HFFc6 (cell line): ENCODE measurements around the gene CNTNAP5. TPM values are rescaled to one million over a fixed set of nuclear protein-coding genes. Genes with fewer than 3 reads are reported as not detected.

Experiments
- DNase-seq: peaks from one replicate; pipeline ENCODE4 v3.0.0-alpha.2; 2018
- H3K27ac Mint-ChIP-seq: 2 replicates; pipeline ENCODE4 v1.8.0; 2020; ENCODE audit warnings: mild to moderate bottlenecking, mixed read lengths
- H3K27me3 Mint-ChIP-seq: 2 replicates; pipeline ENCODE4 v1.8.0; 2021; ENCODE audit warnings: mild to moderate bottlenecking, moderate library complexity, mixed read lengths; ENCODE audit not compliant: insufficient read depth
- H3K36me3 Mint-ChIP-seq: 2 replicates; pipeline ENCODE4 v1.8.0; 2021; ENCODE audit warnings: low read depth, mixed read lengths
- H3K4me1 Mint-ChIP-seq: 2 replicates; pipeline ENCODE4 v1.8.0; 2020; ENCODE audit warnings: low read depth, mixed read lengths
- H3K4me3 Mint-ChIP-seq: 2 replicates; pipeline ENCODE4 v1.8.0; 2020; ENCODE audit warnings: mild to moderate bottlenecking, moderate library complexity, mixed read lengths
- H3K9me3 Mint-ChIP-seq: 2 replicates; pipeline ENCODE4 v1.8.0; 2020; ENCODE audit warnings: mild to moderate bottlenecking, mixed read lengths
- total RNA-seq, 6 experiments: library from RNA; stranded (reverse); fragmentation: NEBNext Ultra II Directional; extraction: Animal tissue kit (Norgen Biotek cat#: 25700); gene quantifications; 2 replicates in 1 of 6; 3 replicates in 5 of 6; pipeline ENCODE4 v1.2.3, GENCODE V29; 2021
- TF ChIP-seq, protein P1 (sequence below): fragments of 200-600 bp; sonication (generic); IDR thresholded peaks from 2 replicates; pipeline ENCODE4 v1.5.0; 2021; ENCODE audit warnings: antibody characterized with exemption, mild to moderate bottlenecking

CNTNAP5 gene
- total RNA-seq, 6 experiments from 2014 or later: not detected

GRCh38 chr2:124301915-124302314, 276.8 kb downstream of the CNTNAP5 start:
- DNase-seq: no peak
- H3K36me3 Mint-ChIP-seq: peaks cover 5% of the 10 kb centered on the region
- no peak overlapping the region for H3K27ac Mint-ChIP-seq
- H3K9me3 Mint-ChIP-seq: peaks cover 44% of the 10 kb centered on the region
- no peaks in the 10 kb centered on the region; the same call in 1 of the 2 replicates for H3K27me3 Mint-ChIP-seq
- TF ChIP-seq, protein P1, sequence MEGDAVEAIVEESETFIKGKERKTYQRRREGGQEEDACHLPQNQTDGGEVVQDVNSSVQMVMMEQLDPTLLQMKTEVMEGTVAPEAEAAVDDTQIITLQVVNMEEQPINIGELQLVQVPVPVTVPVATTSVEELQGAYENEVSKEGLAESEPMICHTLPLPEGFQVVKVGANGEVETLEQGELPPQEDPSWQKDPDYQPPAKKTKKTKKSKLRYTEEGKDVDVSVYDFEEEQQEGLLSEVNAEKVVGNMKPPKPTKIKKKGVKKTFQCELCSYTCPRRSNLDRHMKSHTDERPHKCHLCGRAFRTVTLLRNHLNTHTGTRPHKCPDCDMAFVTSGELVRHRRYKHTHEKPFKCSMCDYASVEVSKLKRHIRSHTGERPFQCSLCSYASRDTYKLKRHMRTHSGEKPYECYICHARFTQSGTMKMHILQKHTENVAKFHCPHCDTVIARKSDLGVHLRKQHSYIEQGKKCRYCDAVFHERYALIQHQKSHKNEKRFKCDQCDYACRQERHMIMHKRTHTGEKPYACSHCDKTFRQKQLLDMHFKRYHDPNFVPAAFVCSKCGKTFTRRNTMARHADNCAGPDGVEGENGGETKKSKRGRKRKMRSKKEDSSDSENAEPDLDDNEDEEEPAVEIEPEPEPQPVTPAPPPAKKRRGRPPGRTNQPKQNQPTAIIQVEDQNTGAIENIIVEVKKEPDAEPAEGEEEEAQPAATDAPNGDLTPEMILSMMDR: no peak
- H3K4me3 Mint-ChIP-seq: no peak overlapping the region
- H3K4me1 Mint-ChIP-seq: no peaks in the 10 kb centered on the region

- no peaks in the 10 kb centered on the region for H3K4me1 Mint-ChIP-seq
- no peak overlapping the region for H3K4me3 Mint-ChIP-seq
- no peak overlapping the region for H3K27ac Mint-ChIP-seq
- H3K27me3 Mint-ChIP-seq: no peaks in the 10 kb centered on the region
- DNase-seq: no peak
- no peaks in the 10 kb centered on the region for H3K36me3 Mint-ChIP-seq
- TF ChIP-seq, protein P1: no peak
- peaks cover 29% of the 10 kb centered on the region for H3K9me3 Mint-ChIP-seq
Measured at GRCh38 chr2:124308319-124309062, 283.4 kb downstream of the CNTNAP5 start.

DNA sequence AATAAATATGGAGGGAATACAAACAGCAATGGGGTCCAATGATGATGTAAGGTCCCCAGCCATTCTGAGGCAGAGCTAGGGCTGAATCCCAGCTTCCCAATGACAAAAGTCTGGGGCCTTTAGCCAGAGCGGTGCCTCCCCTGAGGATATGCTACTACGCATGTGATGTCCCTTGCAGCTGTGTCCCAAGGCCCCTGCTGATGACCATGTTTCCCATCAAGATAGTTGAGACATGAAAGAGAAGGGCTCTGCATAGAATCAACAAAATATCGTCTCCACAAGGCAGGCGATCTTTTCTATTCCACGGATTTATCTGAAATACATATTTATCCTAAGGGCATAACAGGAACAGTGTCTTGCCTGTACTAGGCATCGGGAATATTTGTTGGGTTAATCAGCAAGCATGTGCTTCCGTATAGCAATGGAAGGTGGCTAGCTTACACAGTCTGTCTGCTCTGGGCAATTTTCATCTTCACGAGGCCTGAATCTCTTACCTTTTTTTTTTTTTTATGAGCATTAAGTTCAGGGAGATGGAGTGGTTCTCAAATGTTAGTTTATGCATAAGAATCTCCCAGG, 284.6 kb downstream of the CNTNAP5 start:
- TF ChIP-seq, protein P1: no peak
- Mint-ChIP-seq H3K36me3 (no peaks in the 10 kb centered on the region), H3K27ac (no peak overlapping the region), H3K4me3 (no peak overlapping the region), H3K9me3 (peaks cover 34% of the 10 kb centered on the region), H3K27me3 (no peaks in the 10 kb centered on the region), H3K4me1 (no peaks in the 10 kb centered on the region)
- DNase-seq: no peak

DNA sequence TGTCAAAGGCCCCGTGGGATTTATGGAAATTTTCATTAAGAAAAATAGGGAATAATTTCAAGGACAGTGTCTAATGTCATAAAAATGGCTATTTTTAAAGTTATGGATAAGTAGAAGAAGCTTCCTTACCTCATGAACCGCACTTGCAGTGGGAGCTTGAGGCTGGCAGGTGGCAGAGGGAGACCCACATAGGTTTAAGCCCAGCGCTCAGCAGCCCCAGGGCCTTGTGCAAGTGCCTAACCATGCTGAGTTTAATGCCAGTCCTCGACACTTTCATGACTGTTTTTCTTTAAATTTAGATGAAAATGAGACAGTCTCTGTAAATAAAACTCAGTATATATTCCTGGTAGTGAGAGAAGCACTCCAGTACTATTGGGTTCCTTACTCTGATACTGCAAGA, 285.6 kb downstream of the CNTNAP5 start:
- Mint-ChIP-seq H3K4me1 (no peaks in the 10 kb centered on the region), H3K27me3 (no peaks in the 10 kb centered on the region), H3K36me3 (no peaks in the 10 kb centered on the region), H3K27ac (no peak overlapping the region), H3K9me3 (peaks cover 34% of the 10 kb centered on the region), H3K4me3 (no peak overlapping the region)
- TF ChIP-seq, protein P1: no peak
- DNase-seq: no peak

- Mint-ChIP-seq H3K4me1 (no peaks in the 10 kb centered on the region), H3K9me3 (peaks cover 44% of the 10 kb centered on the region), H3K4me3 (no peak overlapping the region), H3K27me3 (no peaks in the 10 kb centered on the region), H3K36me3 (no peaks in the 10 kb centered on the region; the same call in 1 of the 2 replicates), H3K27ac (no peak overlapping the region)
- TF ChIP-seq, protein P1: no peak
- no peak for DNase-seq
Measured at GRCh38 chr2:124314084-124314483, 289.0 kb downstream of the CNTNAP5 start.
